HL-60 (cell line): ENCODE measurements around the gene CSKMT.
A peak's percentile ranks its signal among the peaks of the same experiment; 100 is the strongest.

Source experiments
- DNase-seq, 2 experiments: peaks; one replicate each; pipeline ENCODE4 v3.0.0-alpha.2; 2010 to 2020; ENCODE audit warnings: low read depth in 1 of 2, low spot score in 1 of 2
- H3K27ac ChIP-seq: fragments of 250-450 bp; sonication (Bioruptor Pico); replicated peaks from 2 replicates; pipeline ENCODE4 v1.5.1; 2020; ENCODE audit warnings: mild to moderate bottlenecking, moderate library complexity
- H3K27me3 ChIP-seq: fragments of 250-450 bp; sonication (Bioruptor Pico); 2 replicates; pipeline ENCODE4 v1.5.1; 2021; ENCODE audit warnings: mild to moderate bottlenecking, moderate library complexity; ENCODE audit not compliant: insufficient read depth, poor library complexity, severe bottlenecking
- H3K4me3 ChIP-seq: replicated peaks from 2 replicates; pipeline ENCODE4 v1.5.1; 2011; ENCODE audit warnings: mild to moderate bottlenecking, control low read depth, low read length; ENCODE audit not compliant: insufficient read depth
- CTCF ChIP-seq: IDR thresholded peaks from one replicate; pipeline ENCODE4 v1.5.1; 2011; ENCODE audit warnings: low read length, control low read depth, inconsistent platforms; ENCODE audit not compliant: insufficient read depth
- GABPA ChIP-seq: IDR thresholded peaks from 2 replicates; pipeline ENCODE4 v1.6.1; 2012; ENCODE audit warnings: low read depth
- POLR2AphosphoS5 ChIP-seq: IDR thresholded peaks from 2 replicates; pipeline ENCODE4 v1.6.1; 2012; ENCODE audit warnings: low read depth
- REST ChIP-seq: IDR thresholded peaks from 2 replicates; pipeline ENCODE4 v1.6.1; 2012; ENCODE audit warnings: low read depth; ENCODE audit not compliant: insufficient replicate concordance
- SPI1 ChIP-seq: IDR thresholded peaks from 2 replicates; pipeline ENCODE4 v1.6.1; 2012; ENCODE audit warnings: low read depth, mild to moderate bottlenecking, borderline replicate concordance

The CSKMT gene

GRCh38 chr11:62710001-62710345 is 44.9 kb downstream of the CSKMT start:
- Histone ChIP-seq H3K27ac (peak overlapping the region; percentile 88), H3K27me3 (no peaks in the 10 kb centered on the region), H3K4me3 (peak overlapping the region; percentile 22)
- DNase-seq = no peak
- TF ChIP-seq CTCF (no peak), GABPA (no peak), REST (no peak), POLR2AphosphoS5 (no peak; the same call in 1 of the 2 replicates), SPI1 (no peak)

GRCh38 chr11:62712276-62712812 is 47.2 kb downstream of the CSKMT start:
- no peak for TF ChIP-seq SPI1
- TF ChIP-seq GABPA = no peak
- no peak for TF ChIP-seq CTCF
- TF ChIP-seq REST = no peak
- no peak for TF ChIP-seq POLR2AphosphoS5
- no peak overlapping the region for H3K27ac ChIP-seq

GRCh38 chr11:62712861-62713260 is 47.7 kb downstream of the CSKMT start:
- no peak overlapping the region for H3K27ac ChIP-seq
- DNase-seq = no peak
- no peaks in the 10 kb centered on the region for H3K27me3 ChIP-seq
- no peak overlapping the region for H3K4me3 ChIP-seq
- no peak for TF ChIP-seq CTCF
- no peak for TF ChIP-seq REST
- TF ChIP-seq POLR2AphosphoS5 = no peak
- no peak for TF ChIP-seq GABPA
- no peak for TF ChIP-seq SPI1

More at GRCh38 chr11:62712276-62712812, 47.2 kb downstream of the CSKMT start:
- no peak for DNase-seq
- H3K27me3 ChIP-seq = no peaks in the 10 kb centered on the region
- H3K4me3 ChIP-seq = no peak overlapping the region
